GM18507 (cell line): Measurements from ENCODE around the gene ZNF335.
"Not testable (repeated sequence)": the region's sequence is repeated elsewhere in the genome, so short reads cannot be mapped to it uniquely, and the experiment has no call there.

Source experiments
- DNase-seq: peaks from one replicate; pipeline ENCODE4 v3.0.0; 2011; ENCODE audit warnings: low read depth; ENCODE audit not compliant: insufficient read length; ENCODE audit errors: extremely low spot score
- FAIRE-seq: peaks from 2 replicates; lab custom pipeline; 2011; peaks lifted over from hg19 to GRCh38; lab: Jason Lieb, UNC

The ZNF335 gene

GRCh38 chr20:45943613-45944012 lies 28.4 kb downstream of the ZNF335 start:
- no peak for DNase-seq
- no peak for FAIRE-seq

- no peak for DNase-seq
- FAIRE-seq = no peak
These were observed 31.5 kb downstream of the ZNF335 start for GRCh38 chr20:45940469-45940868.

GRCh38 chr20:45940053-45940452 lies 31.9 kb downstream of the ZNF335 start:
- FAIRE-seq (no peak), DNase-seq (no peak)

- FAIRE-seq (no peak), DNase-seq (no peak)
These were observed 33.1 kb downstream of the ZNF335 start for GRCh38 chr20:45938727-45939438.

- DNase-seq (no peak), FAIRE-seq (no peak)
These were observed 34.2 kb downstream of the ZNF335 start for GRCh38 chr20:45937765-45938164.

- FAIRE-seq = no peak
- DNase-seq = no peak
These were observed 36.5 kb downstream of the ZNF335 start for GRCh38 chr20:45935416-45936046.

- peak; percentile 95 for DNase-seq
- FAIRE-seq = peak; percentile 95
These were observed 37.2 kb downstream of the ZNF335 start, which contains the start of gene PCIF1 for GRCh38 chr20:45934586-45935415. Gene PCIF1, plus strand, starts transcription at chr20:45934683. Its CDS starts 4,317 bp downstream, at chr20:45939000.

GRCh38 chr20:45934046-45934585 lies 37.9 kb downstream of the ZNF335 start:
- no peak for FAIRE-seq
- no peak for DNase-seq

GRCh38 chr20:45933266-45934045 lies 38.5 kb downstream of the ZNF335 start:
- DNase-seq (peak; percentile 60), FAIRE-seq (peak; percentile 47)

GRCh38 chr20:45931680-45932079 lies 40.3 kb downstream of the ZNF335 start:
- DNase-seq, FAIRE-seq: not testable (repeated sequence)

GRCh38 chr20:45927071-45927878 lies 44.7 kb downstream of the ZNF335 start:
- DNase-seq = no peak
- FAIRE-seq = no peak

- FAIRE-seq = no peak
- DNase-seq = no peak
These were observed 45.3 kb downstream of the ZNF335 start for GRCh38 chr20:45926731-45927070.

- FAIRE-seq (no peak), DNase-seq (no peak)
These were observed 46.0 kb downstream of the ZNF335 start for GRCh38 chr20:45925821-45926506.

- DNase-seq (no peak), FAIRE-seq (no peak)
These were observed 47.4 kb downstream of the ZNF335 start for GRCh38 chr20:45924391-45925261.

- FAIRE-seq (no peak), DNase-seq (no peak)
These were observed 50.4 kb downstream of the ZNF335 start for GRCh38 chr20:45921337-45922189.
